Stimulated activated CD4-positive, alpha-beta T cell treated with anti-CD3 and anti-CD28 coated beads, Interleukin-12 subunit alpha, Interleukin-12 subunit beta, amount 100 ng/mL, for 24 hours (primary cell): Measurements from ENCODE around the gene GMPR.
A peak's percentile ranks its signal among the peaks of the same experiment; 100 is the strongest.

Experiments used
- DNase-seq, 2 experiments: peaks; one replicate each; pipeline ENCODE4 v3.0.0-alpha.2; 2020; ENCODE audit warnings: low read depth in 2 of 2

Gene GMPR

DNA sequence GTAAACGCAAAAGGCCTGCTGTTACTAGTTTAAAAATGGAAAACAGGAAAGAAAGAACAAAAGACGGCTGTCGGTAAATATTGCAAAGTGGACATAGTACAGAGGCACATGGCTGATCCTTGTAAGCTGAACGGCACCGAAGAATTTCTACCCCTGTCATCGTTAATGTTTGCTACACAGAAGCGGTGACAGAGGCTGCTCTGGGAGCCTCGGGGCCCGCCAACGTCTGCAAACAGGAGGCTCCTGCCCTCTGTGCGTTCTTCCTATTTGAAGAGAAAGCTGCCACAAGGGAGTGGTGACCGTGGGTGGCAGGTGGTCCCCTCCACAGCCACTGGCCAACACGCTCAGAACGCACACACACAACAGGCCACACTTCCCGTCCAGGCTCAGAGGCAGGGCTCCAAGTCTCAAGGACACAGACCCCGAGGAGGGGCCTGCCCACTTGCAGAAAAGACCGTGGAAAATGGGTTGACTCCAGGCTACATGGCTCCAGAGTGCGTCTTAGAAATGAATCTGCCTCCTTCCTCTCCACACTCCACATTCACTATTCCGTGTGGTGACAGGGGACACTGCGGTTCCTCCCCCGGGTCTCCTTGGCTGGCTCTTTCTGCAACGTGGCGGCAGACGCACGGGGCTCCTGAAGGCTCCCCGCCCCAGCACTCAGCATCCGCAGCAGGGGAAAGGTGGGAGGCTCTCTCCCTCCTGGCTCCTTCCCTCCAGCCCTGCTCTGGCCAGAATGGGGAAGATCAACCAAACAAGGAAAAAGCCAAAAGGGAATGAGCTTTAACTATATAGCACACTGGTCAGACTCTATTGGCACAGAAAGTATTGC lies 64.5 kb downstream of the GMPR start:
- no peak for DNase-seq

DNA sequence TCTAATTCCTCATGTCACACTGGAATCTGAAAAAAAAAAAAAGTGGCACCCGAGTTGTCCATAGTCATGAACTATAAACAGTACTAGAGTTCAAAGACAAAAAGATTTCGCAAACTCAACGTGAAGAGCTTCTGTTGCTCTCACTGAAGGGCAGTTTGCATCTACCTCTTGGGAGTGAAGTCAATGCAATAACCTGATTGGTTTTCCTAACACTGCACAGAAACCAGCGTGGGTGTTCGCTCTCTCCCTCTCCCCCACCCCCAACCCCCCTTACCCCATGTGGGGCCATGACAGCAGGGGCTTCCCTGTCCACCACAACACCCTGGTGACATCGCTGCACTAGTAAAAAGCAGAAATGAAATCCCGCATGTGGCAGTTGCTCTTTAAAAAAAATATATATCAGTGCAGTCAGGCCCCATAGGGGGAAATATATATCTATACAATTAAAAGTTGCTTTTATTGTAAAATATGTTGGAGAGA lies 66.9 kb downstream of the GMPR start:
- DNase-seq = no peak

DNA sequence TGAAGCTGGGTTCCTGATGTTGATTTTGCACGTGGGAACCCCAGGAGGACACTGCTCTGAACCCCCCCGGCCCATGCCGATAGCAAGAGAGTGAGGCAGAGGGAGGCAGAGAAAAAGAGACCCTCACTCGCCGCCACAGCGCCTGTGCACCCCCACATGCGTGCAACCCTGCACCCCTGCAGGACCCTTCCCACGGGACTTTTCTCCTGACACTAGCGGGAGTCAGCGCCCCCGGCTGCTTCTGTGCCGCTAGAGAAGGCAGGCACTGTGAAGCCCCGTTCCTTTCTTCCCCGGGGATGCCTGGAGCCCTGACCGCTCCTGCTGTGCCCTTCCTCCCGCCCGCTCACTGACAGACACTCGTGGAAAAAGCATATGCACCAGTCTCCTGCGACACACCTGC lies 67.4 kb downstream of the GMPR start:
- DNase-seq = no peak

DNA sequence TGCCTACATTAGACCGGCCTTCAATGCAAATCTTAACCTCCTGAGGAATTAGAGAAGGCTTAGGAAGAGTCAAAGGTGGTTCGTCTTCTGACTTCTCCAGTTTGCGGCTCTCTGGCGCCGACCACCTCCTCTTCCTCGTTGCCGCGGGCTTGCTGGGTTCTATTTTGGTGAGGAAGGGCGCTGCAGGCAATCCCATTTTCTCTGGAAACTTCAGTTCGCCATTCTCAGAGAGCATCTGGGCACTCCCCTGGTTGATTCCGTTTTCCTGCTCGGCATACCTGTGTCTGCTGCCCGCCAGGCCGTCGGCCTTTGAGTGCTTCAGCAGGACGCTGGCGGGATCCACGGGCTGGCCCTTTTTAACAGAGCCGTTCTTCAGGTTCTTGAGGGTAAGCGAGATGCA lies 67.9 kb downstream of the GMPR start:
- DNase-seq = no peak

DNA sequence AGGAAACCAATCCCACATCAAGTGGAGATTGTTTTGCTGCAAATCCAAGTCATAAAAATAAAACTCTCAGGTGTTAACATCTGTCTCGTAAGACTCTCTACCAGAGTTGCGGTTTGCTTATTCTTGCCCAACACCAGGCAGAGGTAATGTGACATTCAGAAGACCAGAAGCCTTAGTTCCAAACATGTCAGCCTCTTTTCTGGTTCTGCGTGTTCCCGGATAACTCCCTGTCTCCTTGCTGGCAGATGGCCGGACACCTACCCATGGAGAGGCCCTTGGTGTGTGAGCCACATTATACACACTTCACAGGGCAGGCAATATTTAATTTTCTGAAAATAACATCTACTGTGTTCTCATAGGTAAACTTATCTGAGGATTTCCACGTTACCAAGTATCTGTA lies 73.4 kb downstream of the GMPR start:
- DNase-seq = no peak

DNA sequence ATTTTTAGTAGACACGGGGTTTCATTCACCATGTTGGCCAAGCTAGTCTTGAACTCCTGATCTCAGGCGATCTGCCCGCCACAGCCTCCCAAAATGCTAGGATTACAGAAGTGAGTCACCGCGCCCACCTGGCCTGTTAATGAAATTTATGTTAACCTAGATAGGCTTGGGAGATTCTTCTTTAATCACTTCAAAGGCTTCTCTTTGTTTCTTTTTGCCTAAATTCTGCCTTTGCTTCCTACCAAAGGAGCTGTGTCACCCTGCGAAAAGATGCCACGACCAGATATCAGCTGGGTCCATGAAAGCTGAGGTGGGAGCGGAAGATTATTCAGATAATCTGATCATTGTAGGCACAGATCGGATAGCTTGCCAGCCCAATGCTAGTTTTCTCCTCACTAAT lies 75.3 kb downstream of the GMPR start:
- DNase-seq = no peak

DNA sequence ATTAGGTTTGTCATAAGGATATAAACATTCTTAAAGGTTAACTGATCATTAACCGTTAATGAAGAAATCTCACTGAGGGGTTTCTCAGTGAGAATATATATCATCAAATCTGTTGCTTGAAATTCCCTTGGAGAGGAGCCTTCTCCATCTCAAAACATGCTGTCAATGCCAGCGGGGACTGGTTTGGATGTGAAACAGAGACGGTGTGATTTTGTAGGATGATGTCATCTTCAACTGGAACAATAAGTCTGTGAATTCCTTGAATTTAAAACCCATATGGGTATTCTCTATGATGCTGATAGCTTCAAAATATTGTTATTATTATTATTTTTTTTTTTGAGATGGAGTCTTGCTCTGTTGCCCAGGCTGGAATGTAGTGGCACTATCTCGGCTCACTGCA lies 75.9 kb downstream of the GMPR start:
- DNase-seq = no peak

DNA sequence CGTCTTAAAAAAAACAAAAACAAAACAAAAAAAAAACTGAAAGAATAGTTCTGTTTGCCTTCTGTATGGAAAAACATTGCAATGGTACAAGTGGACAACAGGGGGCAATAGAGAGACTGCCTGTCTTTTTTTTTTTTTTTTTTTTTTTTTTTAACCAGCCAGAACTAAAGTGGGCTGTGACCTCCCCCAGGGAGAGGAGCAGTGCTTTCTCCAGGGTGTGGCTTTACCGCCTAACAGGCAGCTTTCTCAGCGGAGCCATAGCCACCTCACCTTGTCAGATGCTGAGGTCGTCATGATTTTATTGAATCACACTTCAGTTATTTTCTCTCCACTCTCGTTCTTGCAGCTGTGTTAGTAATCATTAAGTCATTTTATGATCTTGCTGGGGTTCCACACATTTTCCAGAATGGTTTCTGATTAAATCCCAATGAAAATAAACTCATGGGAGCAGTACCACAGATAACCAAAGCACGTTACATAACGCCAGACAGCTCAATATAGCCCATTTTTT lies 78.4 kb downstream of the GMPR start:
- no peak for DNase-seq

DNA sequence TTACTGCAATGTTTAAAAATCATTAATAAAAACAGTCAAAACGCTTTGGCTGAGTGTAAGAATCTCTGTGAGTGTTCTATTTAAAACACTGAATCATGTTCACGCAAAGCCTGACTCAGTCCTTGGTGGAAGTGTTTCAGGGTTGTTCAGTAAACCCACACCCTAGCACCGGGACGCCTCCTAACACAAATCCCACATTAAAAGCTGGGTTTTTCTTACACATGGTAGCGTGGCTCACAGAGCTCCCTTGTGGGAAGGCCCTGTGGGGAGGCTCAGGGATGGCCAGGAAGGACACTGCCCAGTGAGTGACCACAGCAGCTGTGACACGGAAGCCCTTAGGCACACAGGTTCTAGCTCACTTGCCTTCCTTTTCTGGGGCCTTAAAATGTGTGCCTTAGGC lies 80.2 kb downstream of the GMPR start:
- DNase-seq = no peak

DNA sequence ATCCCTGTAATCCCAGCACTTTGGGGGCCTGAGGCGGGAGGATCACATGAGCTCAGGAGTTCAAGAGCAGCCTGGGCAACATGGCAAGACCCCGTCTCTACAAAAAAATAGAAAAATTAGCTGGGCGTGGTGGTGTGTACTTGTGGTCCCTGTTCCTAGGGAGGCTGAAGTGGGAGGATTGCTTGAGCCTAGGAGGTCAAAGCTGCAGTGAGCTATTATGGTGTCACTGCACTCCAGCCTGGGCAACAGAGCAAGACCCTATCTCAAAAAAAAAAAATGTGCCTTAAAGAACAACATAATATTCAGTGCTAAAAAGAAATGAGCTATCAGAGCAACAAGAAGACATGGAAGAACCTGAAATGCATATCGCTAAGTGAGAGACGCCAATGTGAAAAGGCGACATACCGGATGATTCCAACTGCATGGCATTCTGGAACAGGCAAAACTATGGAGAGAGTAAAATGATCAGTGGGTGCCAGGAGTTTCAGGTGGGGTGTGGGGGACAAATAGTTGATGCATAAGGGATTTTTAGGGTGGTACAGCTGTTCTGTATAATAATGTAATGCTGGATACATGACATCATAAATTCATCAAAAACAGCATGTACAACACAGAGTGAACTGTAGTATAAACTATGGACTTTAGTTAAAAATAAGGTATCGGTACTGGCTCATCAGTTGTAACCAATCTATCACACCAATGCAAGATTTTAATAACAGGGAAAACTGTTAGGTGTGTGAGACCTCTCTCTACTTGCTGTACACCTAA lies 80.8 kb downstream of the GMPR start:
- DNase-seq = no peak

DNA sequence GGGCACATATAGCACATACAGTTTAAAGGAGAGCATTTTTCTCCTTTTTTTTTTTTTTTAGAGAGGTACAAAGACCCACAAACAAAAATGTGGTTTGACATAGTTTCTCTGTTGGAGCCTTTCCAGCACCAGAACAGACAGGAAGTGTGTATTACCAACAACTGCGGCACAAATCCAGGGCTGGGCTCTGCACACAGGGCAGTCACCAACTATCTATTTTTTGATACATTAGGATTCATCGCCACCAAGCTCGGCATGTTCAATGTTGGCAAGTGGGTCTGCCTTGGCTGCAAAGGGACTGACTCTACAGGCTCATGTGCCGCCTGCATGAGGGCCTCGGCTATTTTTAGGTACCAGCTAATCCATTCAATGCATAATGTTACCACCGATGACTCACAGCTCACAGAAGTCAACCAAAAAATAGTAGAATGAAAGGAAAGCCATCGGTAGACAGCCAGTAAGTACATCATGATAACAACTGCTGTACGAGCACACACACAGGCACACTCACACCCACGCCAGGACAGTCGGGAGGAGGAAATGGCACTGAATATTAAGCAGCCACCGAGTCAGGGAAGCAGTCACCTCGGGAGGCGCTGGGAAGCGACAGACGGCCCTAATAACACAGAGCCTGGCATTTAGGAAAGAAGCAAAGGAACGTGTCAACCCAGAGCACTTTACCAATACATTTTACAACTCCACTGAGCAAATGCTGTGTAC lies 81.6 kb downstream of the GMPR start:
- DNase-seq = peak; percentile 52

DNA sequence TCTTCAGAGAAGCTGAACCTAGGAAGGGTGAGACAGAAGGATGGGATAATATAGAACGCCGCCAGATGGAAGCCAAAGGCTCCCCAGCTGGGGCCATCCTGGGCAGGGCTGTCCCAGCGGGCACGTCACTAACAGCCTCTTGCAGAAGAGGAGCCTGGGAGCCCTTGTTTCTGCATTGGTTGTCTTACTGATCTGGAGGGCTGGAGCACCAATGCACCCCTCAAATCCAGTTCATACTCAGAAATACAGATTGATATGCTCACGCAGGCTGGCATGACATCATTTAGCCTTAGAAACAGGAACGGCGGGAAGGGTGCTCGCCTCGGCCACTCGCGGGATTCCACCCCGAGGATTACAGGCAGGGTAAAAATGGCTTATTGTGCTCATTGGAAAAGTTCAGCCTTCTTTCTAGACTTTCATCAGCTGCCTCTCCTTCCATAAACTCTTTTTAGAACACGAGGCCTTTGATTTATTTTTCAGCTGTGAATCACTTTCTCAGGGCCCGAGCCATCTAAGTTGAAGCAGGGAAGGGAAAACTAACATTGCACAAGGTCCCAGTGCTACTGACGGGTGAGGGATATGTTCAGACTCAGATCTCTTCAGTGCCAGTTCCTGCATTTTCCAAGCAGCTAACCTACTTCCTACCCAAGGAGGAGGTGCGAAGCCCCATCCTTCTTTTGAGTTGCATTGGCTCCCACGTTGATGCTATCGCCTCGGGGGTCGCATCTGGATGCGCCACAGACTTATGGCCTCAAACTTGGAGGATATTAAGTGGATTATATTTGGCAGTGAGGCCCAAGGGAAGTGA lies 82.3 kb downstream of the GMPR start:
- no peak for DNase-seq

DNA sequence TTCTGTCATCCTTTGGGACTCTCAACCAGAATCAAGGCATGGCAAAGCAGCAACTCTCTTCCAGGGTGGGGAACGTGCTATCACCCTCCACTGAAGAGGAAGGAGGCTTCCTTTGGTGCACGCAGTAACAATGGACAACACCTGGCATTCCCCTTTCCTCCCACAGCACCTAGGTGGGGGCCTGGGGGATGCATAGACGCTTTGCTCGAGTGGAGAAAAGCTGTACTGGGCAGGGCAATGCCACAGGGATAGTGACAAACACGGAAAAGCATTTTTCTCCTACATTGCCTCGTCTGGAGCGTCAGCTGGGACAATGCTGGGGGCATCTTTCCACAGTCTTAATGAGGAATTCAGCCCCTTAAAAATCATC lies 82.9 kb downstream of the GMPR start:
- no peak for DNase-seq

DNA sequence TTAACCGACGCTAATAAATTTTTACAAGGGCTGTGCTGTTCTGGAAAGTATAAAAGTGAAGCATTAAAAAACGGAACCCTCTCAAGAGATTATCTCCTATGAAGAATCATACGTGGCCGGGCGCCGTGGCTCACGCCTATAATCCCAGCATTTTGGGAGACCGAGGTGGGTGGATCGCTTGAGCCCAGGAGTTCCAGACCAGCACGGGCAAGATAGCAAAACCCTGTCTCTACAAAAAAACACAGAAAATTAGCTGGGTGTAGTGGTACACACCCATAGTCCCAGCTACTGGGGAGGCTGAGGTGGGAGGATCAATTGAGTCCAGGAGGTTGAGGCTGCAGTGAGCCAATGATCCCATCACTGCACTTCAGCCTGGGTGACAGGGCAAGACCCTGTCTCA lies 83.4 kb downstream of the GMPR start:
- DNase-seq = no peak

DNA sequence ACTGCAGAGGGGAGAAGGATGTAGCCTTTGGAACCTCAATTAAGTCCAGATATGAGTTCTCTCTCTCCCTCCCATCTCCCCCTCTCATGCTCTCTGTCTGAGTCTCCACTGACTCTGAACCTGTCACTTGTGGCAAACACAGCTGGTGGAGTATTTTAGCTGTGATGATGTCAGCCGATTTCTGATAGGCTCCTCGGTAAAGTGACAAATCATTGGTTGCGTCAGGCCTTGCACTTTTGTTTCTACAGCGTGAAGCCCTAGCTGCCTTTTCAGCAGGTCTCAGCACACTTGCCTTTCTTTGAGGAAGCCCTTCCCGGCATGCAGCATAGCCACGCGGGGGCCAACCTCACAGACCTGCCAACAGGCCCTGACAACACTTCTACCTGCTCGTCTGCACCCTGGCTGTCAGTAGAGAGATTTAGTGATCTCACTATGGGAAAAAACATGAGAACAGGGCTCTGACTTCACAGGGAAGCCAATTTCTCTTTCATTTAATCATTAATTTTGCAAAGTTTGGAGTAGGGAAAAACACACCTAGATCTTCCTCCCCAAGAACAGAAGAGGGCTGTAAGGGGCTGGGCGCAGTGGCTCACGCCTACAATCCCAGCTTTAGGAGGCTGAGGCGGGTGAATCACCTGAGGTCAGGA lies 84.4 kb downstream of the GMPR start:
- peak; percentile 57 for DNase-seq

DNA sequence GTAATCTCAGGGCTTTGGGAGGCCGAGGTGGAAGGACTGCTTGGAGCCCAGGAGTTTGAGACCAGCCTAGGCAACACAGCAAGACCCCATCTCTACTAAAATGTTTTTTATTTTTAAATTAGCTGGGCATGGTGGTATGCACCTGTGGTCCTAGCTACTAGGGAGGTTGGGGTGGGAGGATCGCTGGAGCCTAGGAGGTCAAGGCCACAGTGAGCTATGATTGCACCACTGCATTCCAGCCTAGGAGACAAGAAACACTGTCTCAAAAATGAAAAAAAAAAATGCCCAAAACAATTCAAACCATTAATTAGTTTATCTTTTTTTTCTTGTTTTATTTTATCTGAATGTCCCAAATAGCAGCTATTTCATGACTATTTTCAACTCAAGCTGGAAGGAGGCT lies 85.8 kb downstream of the GMPR start:
- DNase-seq = no peak

DNA sequence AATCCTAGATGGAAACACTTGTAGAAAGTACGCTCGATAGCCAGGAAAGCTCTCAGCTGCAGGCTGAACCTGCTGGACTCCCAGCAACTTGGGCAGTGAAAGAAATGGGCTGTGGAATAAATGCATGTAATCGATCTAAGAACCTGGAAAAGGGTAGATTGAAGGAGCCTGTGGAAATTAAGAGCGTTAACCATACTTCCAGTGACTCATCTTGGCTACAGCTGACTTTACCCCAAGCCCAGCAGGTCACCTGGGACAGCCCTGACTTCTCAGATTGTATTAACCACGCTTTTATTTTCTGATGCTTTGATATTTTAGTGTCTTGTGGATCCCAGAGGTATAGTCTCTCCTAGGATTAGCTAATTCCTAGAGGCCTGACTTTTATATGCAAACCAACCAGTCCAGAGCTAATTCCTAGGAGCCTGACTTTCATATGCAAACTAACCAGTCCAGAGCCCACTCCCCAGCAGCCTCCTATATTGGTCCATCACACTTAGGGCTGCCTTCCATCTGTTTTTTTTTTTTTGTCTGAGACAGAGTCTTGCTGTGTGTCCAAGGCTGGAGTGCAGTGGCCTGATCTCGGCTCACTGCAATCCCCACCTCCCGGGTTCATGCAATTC lies 86.3 kb downstream of the GMPR start:
- no peak for DNase-seq

DNA sequence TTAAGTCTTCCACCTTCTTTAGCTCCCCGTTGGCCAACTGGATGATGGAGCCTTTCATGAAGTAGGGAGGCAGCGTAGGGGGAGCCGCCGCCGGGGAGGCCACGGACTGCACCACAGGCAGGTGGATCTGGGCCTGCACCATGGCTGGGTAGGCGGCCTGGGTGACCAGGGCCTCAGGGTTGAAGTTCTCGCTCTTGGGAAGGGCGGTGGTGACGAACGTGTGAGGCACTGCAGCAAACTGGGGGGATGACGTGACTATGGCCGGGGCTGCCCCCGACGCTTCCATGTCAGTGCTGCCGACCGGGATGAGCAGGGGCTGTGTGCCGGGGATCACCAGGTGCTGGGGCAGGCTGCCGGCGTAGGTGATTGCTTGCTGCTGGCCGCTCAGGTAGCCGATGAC lies 88.1 kb downstream of the GMPR start:
- DNase-seq = no peak

DNA sequence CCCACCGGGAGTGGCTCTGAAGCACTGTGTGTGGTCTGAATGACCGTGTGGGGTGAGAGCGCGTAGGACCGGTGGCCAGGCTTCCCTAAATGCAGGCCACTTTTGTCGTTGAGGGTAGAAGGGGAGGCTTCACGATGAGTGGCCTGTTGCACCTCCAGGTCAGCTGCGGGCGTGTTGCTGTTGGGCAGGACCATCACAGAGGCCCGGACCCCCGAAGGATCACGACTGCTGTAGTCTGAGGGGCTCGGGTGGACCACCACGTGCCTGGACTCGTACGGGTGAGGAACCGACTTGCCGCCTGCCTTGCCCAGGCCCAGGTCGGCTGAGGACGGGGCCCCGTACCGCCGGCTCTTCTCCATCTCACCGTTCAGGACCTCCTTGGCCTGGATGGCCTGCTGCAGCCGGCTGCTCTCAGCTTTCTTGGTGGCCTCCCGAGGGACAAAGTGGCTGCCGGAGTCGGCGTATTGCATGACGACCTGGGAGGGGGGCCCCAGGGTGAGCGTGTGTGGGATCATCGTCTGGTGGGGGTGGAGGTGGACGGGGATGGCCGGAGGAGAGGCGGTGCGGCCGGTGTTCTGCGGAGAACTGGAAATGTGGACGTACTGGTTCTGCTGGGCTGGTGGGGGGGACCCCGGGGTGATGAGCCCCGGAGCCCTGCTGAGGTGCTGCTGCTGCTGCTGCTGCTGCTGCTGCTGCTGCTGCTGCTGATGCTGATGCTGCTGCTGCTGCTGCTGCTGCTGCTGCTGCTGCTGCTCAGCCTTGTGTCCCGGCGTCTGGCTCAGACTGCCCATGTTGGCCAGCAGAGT lies 88.8 kb downstream of the GMPR start:
- DNase-seq = no peak
